ENCODE results near the gene IL12RB2.
A peak's percentile ranks its signal among the peaks of the same experiment; 100 is the strongest.

Gene IL12RB2

DNA sequence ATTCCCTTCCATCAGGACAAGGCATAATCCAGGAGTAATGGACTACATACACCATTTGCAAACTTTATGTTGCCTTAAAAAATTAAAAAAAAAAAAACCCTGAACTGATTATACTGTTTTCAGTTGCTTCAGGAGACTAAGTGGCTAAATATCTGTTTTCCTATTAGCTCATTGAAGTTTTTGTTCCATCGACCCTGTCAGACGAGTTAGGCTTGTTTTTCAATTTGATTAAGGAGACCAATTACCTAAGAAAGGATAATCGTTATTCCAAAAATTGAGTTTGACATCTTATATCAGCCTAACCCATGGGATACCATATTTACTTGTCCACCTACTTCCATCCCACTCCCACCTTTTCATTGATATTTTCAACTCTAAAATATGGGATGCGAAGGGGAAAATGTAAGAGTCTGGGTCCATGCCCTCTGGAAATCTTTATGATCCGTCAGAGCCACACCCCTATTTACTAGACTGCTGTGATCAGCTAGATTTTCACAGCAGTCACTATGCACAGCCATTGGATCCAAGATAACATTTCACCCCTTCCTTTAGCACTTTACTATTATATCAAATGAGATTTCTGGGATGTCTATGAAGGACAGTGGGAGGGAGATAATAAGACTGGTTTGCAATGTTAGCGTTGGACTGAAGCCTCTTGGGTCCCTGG is 41.0 kb downstream of the IL12RB2 start:
- DNase-seq: no peak

GRCh38 chr1:67350783-67351182 is 43.1 kb downstream of the IL12RB2 start:
- no peak for DNase-seq

DNA sequence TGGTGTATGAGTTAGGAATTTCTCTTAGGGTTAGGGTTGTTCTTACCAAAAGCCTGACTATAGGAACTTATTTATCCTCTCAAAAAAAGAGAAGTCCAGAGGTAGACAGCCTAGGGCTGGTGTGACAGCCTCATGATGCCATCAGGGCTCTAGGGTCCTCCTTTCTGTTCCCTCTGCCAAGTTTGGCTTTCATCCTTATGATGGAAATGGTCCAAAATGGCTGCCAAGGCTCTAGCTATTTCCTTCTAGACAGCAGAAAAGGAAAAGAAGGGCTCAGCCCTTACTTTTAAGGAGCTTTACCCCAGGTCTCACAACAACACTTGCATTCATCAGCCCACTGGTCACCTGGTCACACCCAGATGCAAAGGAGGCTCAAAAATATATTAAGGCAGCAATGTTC is 44.5 kb downstream of the IL12RB2 start:
- no peak for DNase-seq

GRCh38 chr1:67355745-67356424 is 48.2 kb downstream of the IL12RB2 start:
- DNase-seq: no peak

DNA sequence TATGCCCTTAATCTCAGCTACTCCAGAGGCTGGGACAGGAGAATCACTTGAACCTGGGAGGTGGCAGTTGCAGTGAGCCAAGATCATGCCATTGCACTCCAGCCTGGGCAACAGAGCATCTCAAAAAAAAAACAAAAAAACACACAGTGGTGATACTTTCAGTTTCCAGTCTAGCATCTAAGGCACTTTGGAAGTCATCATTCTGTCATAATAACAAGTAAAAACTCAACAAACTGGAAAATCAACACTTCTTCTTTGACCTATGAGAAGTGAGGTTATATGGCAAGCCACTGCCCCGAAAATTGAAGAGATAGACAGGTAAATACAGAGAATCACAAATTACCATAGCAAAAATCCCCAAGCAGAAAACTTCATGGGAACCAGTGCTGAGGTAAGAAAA is 51.9 kb downstream of the IL12RB2 start:
- DNase-seq: no peak

GRCh38 chr1:67361641-67362040 is 54.0 kb downstream of the IL12RB2 start:
- DNase-seq: no peak

DNA sequence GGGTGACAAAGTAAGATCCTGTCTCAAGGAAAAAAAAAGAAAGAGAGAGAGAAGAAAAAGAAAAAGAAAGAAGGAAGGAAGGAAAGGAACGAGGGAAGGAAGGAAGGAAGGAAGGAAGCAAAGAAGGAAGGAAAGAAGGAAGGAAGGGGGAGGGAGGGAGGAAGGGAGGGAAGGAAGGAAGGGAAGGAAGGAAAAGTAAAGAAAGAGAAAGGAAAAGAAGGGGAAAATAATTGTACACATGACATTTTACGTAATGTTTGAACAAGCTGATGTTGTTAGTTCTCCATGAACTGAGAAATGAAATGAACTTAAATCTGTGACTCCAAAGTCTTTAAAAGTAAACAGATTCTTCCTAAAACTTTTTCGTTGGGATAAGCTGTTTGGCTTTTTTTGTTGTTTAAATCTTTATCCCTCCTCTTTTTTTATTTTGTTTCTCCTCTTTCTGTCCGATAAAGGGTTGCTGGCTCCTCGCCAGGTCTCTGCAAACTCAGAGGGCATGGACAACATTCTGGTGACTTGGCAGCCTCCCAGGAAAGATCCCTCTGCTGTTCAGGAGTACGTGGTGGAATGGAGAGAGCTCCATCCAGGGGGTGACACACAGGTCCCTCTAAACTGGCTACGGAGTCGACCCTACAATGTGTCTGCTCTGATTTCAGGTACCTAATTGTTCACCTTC is 59.8 kb downstream of the IL12RB2 start:
- DNase-seq: peak; percentile 70

DNA sequence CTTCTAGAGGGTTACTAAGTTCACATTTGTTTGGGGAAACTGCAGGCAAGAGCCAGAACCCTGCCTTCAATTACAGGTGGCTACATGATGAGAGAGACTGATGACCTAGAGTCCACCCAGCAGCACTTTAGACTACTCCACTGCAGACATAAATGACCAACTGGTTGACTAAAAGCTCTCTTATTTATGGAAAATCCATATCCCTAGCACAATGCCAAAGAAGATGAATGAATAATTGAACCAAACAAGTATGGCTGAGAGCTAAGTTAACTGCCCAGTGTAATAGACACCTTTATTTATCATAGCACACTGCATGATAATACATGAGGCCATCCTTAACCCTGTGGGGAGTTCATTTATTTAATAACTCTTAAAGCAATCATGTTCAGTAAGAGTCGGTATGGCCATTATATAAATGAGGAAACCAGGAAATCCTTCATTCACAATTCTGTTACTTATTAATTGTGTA is 60.4 kb downstream of the IL12RB2 start:
- no peak for DNase-seq

DNA sequence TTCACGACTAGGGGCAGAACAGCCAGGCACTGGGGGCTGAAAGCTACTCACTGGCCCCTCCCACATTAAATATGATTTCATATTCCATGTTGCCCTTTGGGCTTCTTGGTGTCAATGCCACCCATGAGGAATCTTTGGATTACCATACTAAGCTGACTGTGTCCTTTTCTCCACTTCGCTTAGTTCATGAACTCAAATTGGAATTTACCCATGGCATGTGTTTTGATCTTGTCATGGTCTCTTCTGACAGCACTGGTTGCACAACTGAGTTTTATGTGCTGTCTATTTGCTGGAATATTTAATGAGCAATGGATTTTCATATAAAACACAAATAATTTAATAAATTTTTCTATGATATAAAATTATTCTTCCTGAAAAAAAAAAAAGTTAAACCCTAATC is 63.4 kb downstream of the IL12RB2 start:
- no peak for DNase-seq

DNA sequence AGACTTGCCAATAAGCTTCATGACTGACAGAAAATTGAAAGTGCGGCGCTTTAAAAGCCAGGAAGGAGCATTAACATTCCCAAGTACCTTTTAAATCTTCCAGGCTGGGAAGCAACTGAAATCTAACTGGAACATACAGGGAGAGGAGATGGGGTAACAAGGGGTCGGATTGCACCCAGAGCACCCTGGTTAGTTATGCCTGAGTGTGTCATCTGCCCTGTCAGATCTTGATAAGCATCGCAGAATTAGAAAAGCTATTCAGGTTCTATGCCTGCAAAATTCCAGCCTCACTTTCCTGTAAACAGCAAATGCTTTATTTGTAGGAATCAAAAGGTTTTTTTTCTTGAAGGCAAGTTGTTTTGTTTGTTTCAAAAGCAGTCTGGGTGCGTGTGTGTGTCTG is 64.0 kb downstream of the IL12RB2 start:
- DNase-seq: no peak

DNA sequence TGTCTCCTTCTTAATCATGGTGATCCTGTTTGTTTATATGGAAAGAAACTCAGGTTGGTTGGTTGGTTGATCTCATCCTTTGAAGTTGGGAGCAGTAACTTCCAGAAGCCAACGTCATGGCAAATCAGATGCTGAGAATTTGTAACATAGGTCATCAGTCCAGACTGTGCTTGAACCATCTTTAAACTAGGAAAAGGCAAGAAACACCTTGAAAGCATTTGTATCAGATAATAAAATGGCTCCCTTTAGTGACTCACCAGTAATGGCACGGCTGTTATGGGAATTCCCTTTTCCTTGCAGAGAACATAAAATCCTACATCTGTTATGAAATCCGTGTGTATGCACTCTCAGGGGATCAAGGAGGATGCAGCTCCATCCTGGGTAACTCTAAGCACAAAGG is 64.5 kb downstream of the IL12RB2 start:
- no peak for DNase-seq

GRCh38 chr1:67372898-67373297 is 65.2 kb downstream of the IL12RB2 start:
- no peak for DNase-seq

- no peak for DNase-seq
Observed at GRCh38 chr1:67376381-67376780, 68.7 kb downstream of the IL12RB2 start.

- no peak for DNase-seq
Observed at GRCh38 chr1:67377253-67377652, 69.6 kb downstream of the IL12RB2 start.

DNA sequence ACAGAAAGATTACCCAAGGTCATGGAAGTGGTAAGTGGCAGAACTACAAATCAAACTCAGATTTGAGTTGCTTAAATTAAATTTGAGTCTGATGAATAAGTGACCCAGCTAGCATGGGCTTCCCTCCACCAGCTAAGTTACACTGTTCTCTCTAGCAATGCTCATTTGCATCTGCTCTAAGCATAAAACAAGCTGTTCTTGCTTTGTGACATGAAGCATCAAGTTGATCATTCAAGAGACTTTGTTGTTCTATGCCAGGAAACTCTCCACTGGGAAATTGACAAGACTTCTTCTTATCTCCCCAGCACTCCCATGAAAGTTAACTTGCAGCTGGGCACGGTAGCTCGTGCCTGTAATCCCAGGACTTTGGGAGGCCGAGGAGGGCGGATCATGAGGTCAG is 73.5 kb downstream of the IL12RB2 start:
- no peak for DNase-seq

DNA sequence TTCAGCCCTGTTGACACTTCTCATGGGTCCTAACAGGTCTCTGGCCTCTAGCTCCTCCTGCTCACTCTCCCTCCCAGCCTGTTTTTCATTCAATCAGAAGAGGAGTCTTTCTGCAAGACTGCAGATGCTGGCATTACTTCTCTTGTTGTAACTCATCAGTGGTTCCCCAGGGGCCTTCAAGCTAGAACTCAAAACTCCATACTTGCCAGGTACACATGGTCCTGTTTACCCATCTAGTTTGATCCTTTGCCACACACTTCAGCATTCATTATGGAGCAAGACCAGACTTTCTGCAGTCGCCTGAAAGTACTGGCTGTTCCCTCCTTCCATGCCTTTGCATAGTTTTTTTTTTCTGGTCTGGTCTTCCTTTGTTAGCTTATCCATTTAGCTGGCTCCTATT is 74.6 kb downstream of the IL12RB2 start:
- no peak for DNase-seq

GRCh38 chr1:67383999-67384638 is 76.4 kb downstream of the IL12RB2 start:
- DNase-seq: no peak

GRCh38 chr1:67390041-67390887 is 82.6 kb downstream of the IL12RB2 start:
- DNase-seq: no peak

- DNase-seq: no peak
Observed at GRCh38 chr1:67393240-67393639, 85.6 kb downstream of the IL12RB2 start.

DNA sequence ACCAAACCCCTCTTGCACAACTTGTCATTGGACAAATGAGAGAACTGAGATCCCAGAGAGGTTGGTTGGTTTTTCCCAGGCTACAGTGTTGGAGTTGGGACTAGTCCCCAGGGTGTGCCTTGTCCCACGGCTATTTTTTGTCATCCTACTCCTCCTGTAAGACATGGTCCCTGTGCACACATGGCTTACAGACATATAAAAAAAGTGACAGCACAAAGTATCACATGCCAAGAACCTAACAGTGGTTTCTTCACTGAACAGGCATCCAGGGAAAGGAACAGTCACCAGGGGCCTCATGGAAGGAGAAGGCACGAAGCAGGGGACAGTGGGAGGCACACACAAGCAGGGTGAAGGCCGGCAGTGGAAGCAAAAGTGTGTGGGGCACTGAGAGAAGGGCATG is 86.1 kb downstream of the IL12RB2 start:
- DNase-seq: no peak

GRCh38 chr1:67394548-67394947 is 86.9 kb downstream of the IL12RB2 start:
- DNase-seq: no peak

GRCh38 chr1:67399199-67399993 is 91.7 kb downstream of the IL12RB2 start:
- DNase-seq: no peak

All from SHP77 treated with DMSO at 0.1 percent for 48 hours (cell line).